WTC11 (cell line): Measurements from ENCODE around the gene RGS5.

Experiments used
- JUN ChIP-seq: sonication (generic); formaldehyde crosslinking; IDR thresholded peaks from 2 replicates; pipeline ENCODE4 v1.8.0; 2023; ENCODE audit warnings: mild to moderate bottlenecking, missing genetic modification reagents
- TF ChIP-seq, protein P1 (sequence below): fragments of 200-600 bp; IDR thresholded peaks from 2 replicates; pipeline ENCODE4 v1.8.0; 2022; ENCODE audit warnings: antibody characterized with exemption
- TF ChIP-seq, protein P2 (sequence below): sonication (generic); formaldehyde crosslinking; IDR thresholded peaks from 2 replicates; pipeline ENCODE4 v1.8.1; 2022; ENCODE audit warnings: low read depth, missing genetic modification reagents, borderline replicate concordance

DNA sequence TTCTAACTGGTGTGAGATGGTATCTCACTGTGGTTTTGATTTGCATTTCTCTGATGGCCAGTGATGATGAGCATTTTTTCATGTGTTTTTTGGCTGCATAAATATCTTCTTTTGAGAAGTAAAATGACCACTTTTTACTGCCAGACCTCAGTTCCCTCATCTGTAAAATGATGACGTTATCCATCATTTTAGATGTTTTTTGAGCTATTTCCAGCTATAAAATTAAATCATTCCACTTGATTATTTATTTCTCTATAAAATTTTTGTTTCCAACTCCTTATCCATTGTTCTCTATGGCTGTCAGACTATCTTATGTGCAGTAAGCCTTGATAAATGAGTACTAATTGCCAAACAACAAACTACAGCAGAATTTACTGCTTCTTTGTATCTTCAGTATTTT lies 33.2 kb downstream of the RGS5 start:
- no peak for TF ChIP-seq JUN (CRISPR knock-in tag)
- TF ChIP-seq, protein P1, sequence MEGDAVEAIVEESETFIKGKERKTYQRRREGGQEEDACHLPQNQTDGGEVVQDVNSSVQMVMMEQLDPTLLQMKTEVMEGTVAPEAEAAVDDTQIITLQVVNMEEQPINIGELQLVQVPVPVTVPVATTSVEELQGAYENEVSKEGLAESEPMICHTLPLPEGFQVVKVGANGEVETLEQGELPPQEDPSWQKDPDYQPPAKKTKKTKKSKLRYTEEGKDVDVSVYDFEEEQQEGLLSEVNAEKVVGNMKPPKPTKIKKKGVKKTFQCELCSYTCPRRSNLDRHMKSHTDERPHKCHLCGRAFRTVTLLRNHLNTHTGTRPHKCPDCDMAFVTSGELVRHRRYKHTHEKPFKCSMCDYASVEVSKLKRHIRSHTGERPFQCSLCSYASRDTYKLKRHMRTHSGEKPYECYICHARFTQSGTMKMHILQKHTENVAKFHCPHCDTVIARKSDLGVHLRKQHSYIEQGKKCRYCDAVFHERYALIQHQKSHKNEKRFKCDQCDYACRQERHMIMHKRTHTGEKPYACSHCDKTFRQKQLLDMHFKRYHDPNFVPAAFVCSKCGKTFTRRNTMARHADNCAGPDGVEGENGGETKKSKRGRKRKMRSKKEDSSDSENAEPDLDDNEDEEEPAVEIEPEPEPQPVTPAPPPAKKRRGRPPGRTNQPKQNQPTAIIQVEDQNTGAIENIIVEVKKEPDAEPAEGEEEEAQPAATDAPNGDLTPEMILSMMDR: no peak
- TF ChIP-seq, protein P2, sequence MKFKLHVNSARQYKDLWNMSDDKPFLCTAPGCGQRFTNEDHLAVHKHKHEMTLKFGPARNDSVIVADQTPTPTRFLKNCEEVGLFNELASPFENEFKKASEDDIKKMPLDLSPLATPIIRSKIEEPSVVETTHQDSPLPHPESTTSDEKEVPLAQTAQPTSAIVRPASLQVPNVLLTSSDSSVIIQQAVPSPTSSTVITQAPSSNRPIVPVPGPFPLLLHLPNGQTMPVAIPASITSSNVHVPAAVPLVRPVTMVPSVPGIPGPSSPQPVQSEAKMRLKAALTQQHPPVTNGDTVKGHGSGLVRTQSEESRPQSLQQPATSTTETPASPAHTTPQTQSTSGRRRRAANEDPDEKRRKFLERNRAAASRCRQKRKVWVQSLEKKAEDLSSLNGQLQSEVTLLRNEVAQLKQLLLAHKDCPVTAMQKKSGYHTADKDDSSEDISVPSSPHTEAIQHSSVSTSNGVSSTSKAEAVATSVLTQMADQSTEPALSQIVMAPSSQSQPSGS (CRISPR knock-in tag): no peak
